Activated CD8-positive, alpha-beta T cell treated with anti-CD3 and anti-CD28 coated beads, Interleukin-2, amount 10 ng/mL, durations not matched to agents 7 days and 5 days (primary cell): Measurements from ENCODE around the gene APLP2. TPM values are rescaled to one million over a fixed set of nuclear protein-coding genes. Genes with fewer than 3 reads are reported as not detected.

Source experiments
- ATAC-seq: fragments of 150-1000 bp; cut with Tn5 transposase; one replicate; pipeline ENCODE4 v1.10.0; 2021; ENCODE audit warnings: moderate library complexity
- CTCF ChIA-PET: fragments of 350-600 bp; sonication (Branson Sonifier 250); formaldehyde crosslinking; loops from one replicate; lab custom pipeline; 2021; ENCODE audit warnings: antibody characterized with exemption; lab: Charles Lee
- POLR2A ChIA-PET: fragments of 350-600 bp; sonication (Branson Sonifier 250); formaldehyde crosslinking; loops from one replicate; lab custom pipeline; 2021; ENCODE audit warnings: antibody characterized with exemption; lab: Charles Lee
- DNase-seq: peaks from one replicate; pipeline ENCODE4 v3.0.0-alpha.2; 2020
- H3K27ac Mint-ChIP-seq: one replicate; pipeline ENCODE4 v1.8.0; 2021; ENCODE audit warnings: mild to moderate bottlenecking, mixed read lengths
- H3K27me3 Mint-ChIP-seq: one replicate; pipeline ENCODE4 v1.8.0; 2021; ENCODE audit warnings: low read depth, mixed read lengths
- H3K36me3 Mint-ChIP-seq: one replicate; pipeline ENCODE4 v1.8.0; 2021; ENCODE audit warnings: low read depth, mixed read lengths
- H3K4me1 Mint-ChIP-seq: one replicate; pipeline ENCODE4 v1.8.0; 2021; ENCODE audit warnings: low read depth, mixed read lengths
- H3K4me3 Mint-ChIP-seq: one replicate; pipeline ENCODE4 v1.8.0; 2021; ENCODE audit warnings: mild to moderate bottlenecking, mixed read lengths
- H3K9me3 Mint-ChIP-seq: one replicate; pipeline ENCODE4 v1.8.0; 2022; ENCODE audit warnings: mixed read lengths; ENCODE audit not compliant: insufficient read depth
- total RNA-seq, 2 experiments: library from RNA; stranded (reverse); gene quantifications; one replicate each; pipeline ENCODE4 v1.2.3, GENCODE V29; 2021

The APLP2 gene
- total RNA-seq, 2 experiments from 2014 or later = 16.5 to 17.0 TPM

- ChIA-PET POLR2A (no interaction called here), CTCF (interaction anchor here (1.0 kb wide), 1 partner anchor 147 kb away, joined by 3 read pairs; no protein-coding TSS in a partner anchor)
- no peaks in the 10 kb centered on the region for H3K36me3 Mint-ChIP-seq
- ATAC-seq = no peak
- no peak overlapping the region for H3K27ac Mint-ChIP-seq
- H3K27me3 Mint-ChIP-seq = no peaks in the 10 kb centered on the region
- DNase-seq = no peak
- no peaks in the 10 kb centered on the region for H3K4me1 Mint-ChIP-seq
- no peak overlapping the region for H3K4me3 Mint-ChIP-seq
- no peaks in the 10 kb centered on the region for H3K9me3 Mint-ChIP-seq
Measured at GRCh38 chr11:130139401-130139800, 69.7 kb downstream of the APLP2 start.

DNA sequence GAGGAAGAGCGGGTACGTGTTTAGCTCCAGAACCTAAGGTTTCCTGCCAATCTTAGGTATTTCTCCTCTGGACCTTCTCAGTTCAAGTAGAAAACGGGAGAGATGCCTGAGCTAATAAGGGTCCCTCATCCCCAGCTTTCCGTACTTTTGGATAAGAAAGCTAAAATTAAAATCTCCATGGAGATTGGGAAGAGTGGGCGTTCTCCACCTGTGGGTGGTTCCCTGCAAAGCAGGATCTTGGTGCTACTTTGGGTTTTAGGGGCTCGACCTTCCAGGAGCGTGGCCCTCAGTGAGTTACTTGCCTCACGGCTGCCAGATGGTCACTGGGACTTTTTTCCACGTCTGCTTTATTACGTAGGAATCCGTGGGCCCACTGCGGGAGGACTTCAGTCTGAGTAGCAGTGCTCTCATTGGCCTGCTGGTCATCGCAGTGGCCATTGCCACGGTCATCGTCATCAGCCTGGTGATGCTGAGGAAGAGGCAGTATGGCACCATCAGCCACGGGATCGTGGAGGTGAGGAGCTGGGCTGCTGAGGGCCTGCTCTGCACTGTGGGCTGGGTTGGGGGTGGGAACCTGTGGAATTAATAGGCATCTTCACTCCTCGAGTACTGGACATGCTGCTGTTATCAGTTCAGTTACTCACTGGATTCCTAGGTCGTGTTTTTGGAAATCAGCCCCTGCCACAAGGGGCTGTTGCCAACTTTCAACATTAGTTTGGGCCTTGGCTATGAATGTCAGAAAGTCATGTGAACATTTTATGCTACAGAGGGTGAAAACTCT is 72.1 kb downstream of the APLP2 start:
- Mint-ChIP-seq H3K27me3 (no peaks in the 10 kb centered on the region), H3K4me1 (peaks cover 4% of the 10 kb centered on the region), H3K4me3 (no peak overlapping the region), H3K36me3 (no peaks in the 10 kb centered on the region), H3K27ac (no peak overlapping the region), H3K9me3 (no peaks in the 10 kb centered on the region)
- no peak for DNase-seq
- CTCF ChIA-PET = interaction anchor here (0.6 to 0.7 kb wide), 2 partner anchors 10 to 219 kb away, joined by 3 read pairs; no protein-coding TSS in a partner anchor
- POLR2A ChIA-PET = no interaction called here
- no peak for ATAC-seq

DNA sequence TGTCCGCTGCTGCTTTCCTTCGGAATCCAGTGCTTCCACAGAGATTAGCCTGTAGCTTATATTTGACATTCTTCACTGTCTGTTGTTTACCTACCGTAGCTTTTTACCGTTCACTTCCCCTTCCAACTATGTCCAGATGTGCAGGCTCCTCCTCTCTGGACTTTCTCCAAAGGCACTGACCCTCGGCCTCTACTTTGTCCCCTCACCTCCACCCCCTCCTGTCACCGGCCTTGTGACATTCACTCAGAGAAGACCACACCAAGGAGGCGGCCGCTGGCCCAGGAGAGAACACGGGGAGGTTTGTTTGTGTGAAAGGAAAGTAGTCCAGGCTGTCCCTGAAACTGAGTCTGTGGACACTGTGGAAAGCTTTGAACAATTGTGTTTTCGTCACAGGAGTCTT is 74.4 kb downstream of the APLP2 start:
- Mint-ChIP-seq H3K27ac (no peak overlapping the region), H3K9me3 (no peaks in the 10 kb centered on the region), H3K4me3 (no peak overlapping the region), H3K27me3 (no peaks in the 10 kb centered on the region), H3K36me3 (no peaks in the 10 kb centered on the region), H3K4me1 (peaks cover 11% of the 10 kb centered on the region)
- ATAC-seq = no peak
- DNase-seq = no peak
- POLR2A ChIA-PET = no interaction called here
- CTCF ChIA-PET = interaction anchor here (1.0 kb wide), 1 partner anchor 12 kb away, joined by 3 read pairs; no protein-coding TSS in a partner anchor

GRCh38 chr11:130144861-130145281 is 75.2 kb downstream of the APLP2 start:
- CTCF ChIA-PET = interaction anchor here (1.1 to 2.1 kb wide), 3 partner anchors 10 to 218 kb away, joined by 3 to 14 read pairs (median 3); no protein-coding TSS in a partner anchor
- Mint-ChIP-seq H3K4me3 (no peak overlapping the region), H3K9me3 (no peaks in the 10 kb centered on the region), H3K27me3 (no peaks in the 10 kb centered on the region), H3K4me1 (peaks cover 11% of the 10 kb centered on the region), H3K27ac (no peak overlapping the region), H3K36me3 (no peaks in the 10 kb centered on the region)
- DNase-seq (no peak), ATAC-seq (peak; percentile 22)
- POLR2A ChIA-PET = no interaction called here

GRCh38 chr11:130145311-130145812 is 75.7 kb downstream of the APLP2 start:
- CTCF ChIA-PET = interaction anchor here (1.1 to 2.1 kb wide), 3 partner anchors 11 to 219 kb away, joined by 3 to 14 read pairs (median 3); no protein-coding TSS in a partner anchor
- Mint-ChIP-seq H3K4me1 (peaks cover 11% of the 10 kb centered on the region), H3K4me3 (no peak overlapping the region), H3K9me3 (no peaks in the 10 kb centered on the region), H3K27me3 (no peaks in the 10 kb centered on the region), H3K27ac (no peak overlapping the region), H3K36me3 (no peaks in the 10 kb centered on the region)
- POLR2A ChIA-PET = no interaction called here
- ATAC-seq (no peak), DNase-seq (no peak)

DNA sequence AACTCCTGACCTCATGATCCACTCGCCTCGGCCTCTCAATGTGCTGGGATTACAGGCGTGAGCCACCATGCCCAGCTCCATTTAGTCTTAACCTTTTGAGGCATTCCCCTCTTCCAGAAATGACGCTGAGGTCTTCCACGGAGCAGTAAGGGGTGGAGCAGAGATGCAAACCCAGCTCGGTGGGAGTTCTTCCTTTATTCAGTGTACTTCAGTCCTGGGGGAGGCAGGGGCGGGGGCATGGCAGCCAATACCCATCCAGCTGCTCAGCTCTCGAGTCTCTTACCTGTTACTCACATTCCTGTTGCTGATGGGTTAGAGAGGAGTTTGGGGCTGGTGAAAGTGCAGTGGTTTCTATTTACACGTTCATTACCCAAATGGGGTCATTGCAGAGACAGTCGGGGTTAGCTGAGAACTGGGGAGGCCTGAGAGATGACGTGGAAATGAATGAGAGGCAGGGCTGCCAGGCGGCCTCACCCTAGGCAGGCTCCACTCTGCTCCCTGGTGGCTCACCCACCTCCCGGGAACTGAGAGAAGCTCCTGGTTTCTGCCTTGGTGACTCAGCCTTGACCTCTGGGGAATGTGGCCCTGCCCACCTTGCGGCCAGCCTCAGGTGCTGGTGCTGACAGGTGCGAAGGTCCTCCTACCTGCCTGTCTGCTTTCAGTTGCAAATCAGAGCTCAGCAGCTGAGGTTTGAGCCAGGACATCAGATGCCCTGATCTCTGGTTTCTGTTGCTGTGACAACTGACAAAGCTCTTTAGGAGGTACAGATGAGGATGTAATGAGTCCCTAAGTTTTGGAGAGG is 76.5 kb downstream of the APLP2 start:
- DNase-seq = no peak
- Mint-ChIP-seq H3K4me1 (peaks cover 11% of the 10 kb centered on the region), H3K36me3 (no peaks in the 10 kb centered on the region), H3K9me3 (no peaks in the 10 kb centered on the region), H3K27me3 (no peaks in the 10 kb centered on the region), H3K27ac (no peak overlapping the region), H3K4me3 (no peak overlapping the region)
- ChIA-PET POLR2A (no interaction called here), CTCF (interaction anchor here (0.6 to 2.1 kb wide), 5 partner anchors 10 to 241 kb away, joined by 3 to 14 read pairs (median 3); no protein-coding TSS in a partner anchor)
- ATAC-seq = peak; percentile 34

GRCh38 chr11:130146796-130147195 is 77.1 kb downstream of the APLP2 start:
- no peak overlapping the region for H3K4me3 Mint-ChIP-seq
- H3K36me3 Mint-ChIP-seq = no peaks in the 10 kb centered on the region
- peak; percentile 29 for DNase-seq
- H3K9me3 Mint-ChIP-seq = no peaks in the 10 kb centered on the region
- ChIA-PET CTCF (interaction anchor here (0.6 to 2.1 kb wide), 4 partner anchors 10 to 242 kb away, joined by 3 to 14 read pairs (median 4); no protein-coding TSS in a partner anchor), POLR2A (no interaction called here)
- H3K27me3 Mint-ChIP-seq = no peaks in the 10 kb centered on the region
- H3K4me1 Mint-ChIP-seq = peaks cover 11% of the 10 kb centered on the region
- peak overlapping the region; percentile 57 for H3K27ac Mint-ChIP-seq
- peak; percentile 59 for ATAC-seq

- no peak for DNase-seq
- Mint-ChIP-seq H3K27me3 (no peaks in the 10 kb centered on the region), H3K9me3 (no peaks in the 10 kb centered on the region), H3K36me3 (no peaks in the 10 kb centered on the region), H3K4me3 (no peak overlapping the region), H3K4me1 (peaks cover 11% of the 10 kb centered on the region), H3K27ac (no peak overlapping the region)
- POLR2A ChIA-PET = no interaction called here
- CTCF ChIA-PET = no interaction called here
- ATAC-seq = no peak
Measured at GRCh38 chr11:130148796-130149326, 79.2 kb downstream of the APLP2 start.

DNA sequence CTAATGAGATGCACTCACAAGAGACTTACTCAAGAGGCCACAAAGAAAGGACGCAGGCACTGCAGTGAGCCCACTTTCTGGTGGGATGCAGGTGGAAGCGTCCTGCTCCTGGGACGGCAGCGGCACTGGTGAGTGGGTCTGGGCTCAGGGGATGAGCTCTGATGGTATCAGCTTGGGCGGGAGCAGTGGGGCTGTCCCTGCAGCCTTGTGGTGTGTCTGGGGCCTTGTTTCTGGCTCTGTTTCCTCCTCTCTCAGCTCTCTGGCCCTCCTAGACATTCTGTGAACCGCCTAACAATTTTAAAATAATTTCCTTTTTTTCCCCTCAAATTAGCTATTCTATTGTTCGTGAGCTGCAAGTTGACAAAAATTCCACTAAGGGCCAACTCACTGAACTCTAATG is 81.1 kb downstream of the APLP2 start:
- Mint-ChIP-seq H3K4me1 (peaks cover 11% of the 10 kb centered on the region), H3K9me3 (no peaks in the 10 kb centered on the region), H3K27ac (no peak overlapping the region), H3K36me3 (no peaks in the 10 kb centered on the region), H3K4me3 (no peak overlapping the region), H3K27me3 (peaks cover 4% of the 10 kb centered on the region)
- ChIA-PET POLR2A (no interaction called here), CTCF (interaction anchor here (1.1 to 2.0 kb wide), 2 partner anchors 19 to 62 kb away, joined by 3 to 6 read pairs; no protein-coding TSS in a partner anchor)
- DNase-seq = no peak
- ATAC-seq = no peak

DNA sequence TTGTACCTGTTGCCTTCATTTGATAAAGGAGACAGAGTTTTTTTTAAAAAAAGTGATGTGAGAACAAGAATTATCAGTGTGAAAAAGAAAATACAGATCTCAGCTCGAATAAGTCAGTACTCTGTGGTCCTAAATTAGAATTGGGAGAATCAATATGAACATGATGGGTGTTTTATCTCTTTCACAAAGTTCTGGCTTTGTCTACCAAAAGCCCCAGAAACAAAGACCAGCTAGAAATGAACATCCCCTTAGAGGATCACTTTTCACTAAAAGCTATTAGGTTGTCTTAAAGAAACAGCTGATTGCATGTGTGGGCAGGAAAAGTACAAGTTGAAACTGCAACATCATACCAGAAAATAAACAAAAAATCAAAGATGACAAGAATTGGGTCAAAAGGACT is 81.5 kb downstream of the APLP2 start:
- H3K4me1 Mint-ChIP-seq = peaks cover 11% of the 10 kb centered on the region
- H3K27me3 Mint-ChIP-seq = peaks cover 4% of the 10 kb centered on the region
- no peak for DNase-seq
- ChIA-PET CTCF (interaction anchor here (1.1 to 2.0 kb wide), 2 partner anchors 19 to 61 kb away, joined by 3 to 6 read pairs; no protein-coding TSS in a partner anchor), POLR2A (no interaction called here)
- no peaks in the 10 kb centered on the region for H3K9me3 Mint-ChIP-seq
- no peak overlapping the region for H3K4me3 Mint-ChIP-seq
- H3K27ac Mint-ChIP-seq = no peak overlapping the region
- no peak for ATAC-seq
- H3K36me3 Mint-ChIP-seq = no peaks in the 10 kb centered on the region
